HG03457 (cell line): ENCODE measurements around the gene DAB2IP.
"Not testable (repeated sequence)": the region's sequence is repeated elsewhere in the genome, so short reads cannot be mapped to it uniquely, and the experiment has no call there.

ENCODE experiments used
- ATAC-seq: cut with Tn5 transposase; IDR thresholded peaks from one replicate; pipeline ENCODE4 v1.9.1; 2021; ENCODE audit warnings: moderate number of reproducible peaks; ENCODE audit not compliant: unreplicated experiment

Gene DAB2IP

GRCh38 chr9:121741228-121741918 is 89.9 kb downstream of the DAB2IP start:
- no peak for ATAC-seq

DNA sequence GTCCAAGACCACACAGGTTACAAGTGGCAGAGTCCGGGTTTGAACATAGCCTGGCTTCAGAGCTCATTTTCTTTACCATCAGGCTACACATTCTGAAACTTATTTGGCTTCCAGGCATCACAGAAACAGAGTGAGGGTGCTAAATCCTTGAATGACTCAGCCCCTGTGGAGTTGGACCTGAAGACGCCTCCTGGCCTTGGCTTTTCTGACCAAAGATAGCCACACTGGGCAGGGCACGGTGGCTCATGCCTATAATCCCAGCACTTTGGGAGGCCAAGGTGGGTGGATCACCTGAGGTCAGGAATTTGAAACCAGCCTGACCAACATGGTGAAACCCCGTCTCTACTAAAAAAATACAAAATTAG is 90.5 kb downstream of the DAB2IP start:
- ATAC-seq, result not testable (repeated sequence)

DNA sequence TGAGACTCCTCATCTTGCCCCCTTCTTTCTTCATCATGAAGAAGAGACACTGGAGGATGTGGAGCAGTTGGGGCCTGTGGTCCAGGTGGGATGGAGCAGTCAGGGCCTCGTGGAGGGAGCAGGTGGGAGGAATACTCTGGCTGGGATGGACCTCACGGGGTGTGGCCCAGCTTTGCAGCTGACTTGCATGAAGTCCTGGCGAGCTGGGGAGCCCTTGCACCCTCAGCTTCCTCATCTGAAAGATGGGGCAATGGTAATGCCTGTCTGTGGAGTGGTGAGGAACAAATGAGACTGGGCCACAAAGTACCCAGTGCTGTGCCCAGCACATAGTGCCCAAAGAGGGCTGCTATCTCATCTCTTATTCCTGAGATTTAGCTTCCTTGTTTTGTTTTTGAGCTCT is 91.5 kb downstream of the DAB2IP start:
- ATAC-seq, result no peak

DNA sequence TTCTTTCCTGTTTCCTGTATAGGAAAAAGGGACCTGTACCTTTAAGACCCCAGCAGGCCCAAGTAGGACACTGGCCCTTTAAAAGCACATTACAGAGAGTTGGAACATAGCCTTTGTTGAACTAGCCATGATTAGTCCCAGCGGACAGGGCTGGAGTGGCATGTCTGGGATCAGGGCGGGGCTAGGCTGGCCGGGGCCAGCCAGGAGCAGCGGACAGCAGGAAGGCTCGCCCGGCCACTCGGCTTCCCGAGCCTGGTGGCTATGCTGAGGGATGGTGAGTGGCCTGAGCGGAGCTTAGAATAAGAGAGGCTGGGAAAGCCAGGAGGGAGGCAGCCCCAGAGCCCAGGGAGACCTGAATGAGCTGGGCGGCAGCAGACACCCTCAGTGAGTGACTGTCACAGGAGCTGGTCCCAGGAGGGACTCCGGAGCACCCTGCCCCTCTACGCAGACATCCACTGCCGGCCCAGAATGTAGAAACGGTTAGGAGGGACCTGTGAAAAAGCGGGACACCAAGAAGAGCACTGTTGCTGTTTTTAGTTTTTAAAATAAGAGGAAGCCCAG is 92.1 kb downstream of the DAB2IP start:
- ATAC-seq, result no peak

- no peak for ATAC-seq
These were observed 92.7 kb downstream of the DAB2IP start for GRCh38 chr9:121744002-121744686.

GRCh38 chr9:121744687-121745395 is 93.4 kb downstream of the DAB2IP start:
- ATAC-seq, result no peak

- ATAC-seq, result no peak
These were observed 93.9 kb downstream of the DAB2IP start for GRCh38 chr9:121745396-121745695.

GRCh38 chr9:121746411-121746810 is 95.0 kb downstream of the DAB2IP start:
- ATAC-seq, result no peak

DNA sequence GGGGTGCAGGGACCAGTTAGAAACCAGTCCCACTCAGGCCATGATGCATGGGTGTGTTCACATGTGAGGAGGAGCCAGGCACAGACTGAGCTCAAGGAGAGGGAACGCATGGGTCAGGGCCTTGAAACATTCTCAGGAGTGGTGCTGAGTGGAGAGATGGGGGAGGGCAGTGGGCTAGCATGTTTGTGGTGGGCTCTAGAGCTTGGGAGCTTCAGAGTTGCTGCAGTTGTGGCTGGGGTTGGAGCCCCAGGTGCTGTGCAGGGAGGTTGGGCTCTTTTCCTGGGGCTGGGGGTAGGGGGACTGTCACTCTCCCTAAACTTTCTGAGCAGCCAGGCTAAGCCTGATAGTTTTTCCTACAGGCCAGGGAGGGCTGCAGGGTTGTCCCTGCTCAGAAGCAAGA is 95.4 kb downstream of the DAB2IP start:
- ATAC-seq, result no peak

DNA sequence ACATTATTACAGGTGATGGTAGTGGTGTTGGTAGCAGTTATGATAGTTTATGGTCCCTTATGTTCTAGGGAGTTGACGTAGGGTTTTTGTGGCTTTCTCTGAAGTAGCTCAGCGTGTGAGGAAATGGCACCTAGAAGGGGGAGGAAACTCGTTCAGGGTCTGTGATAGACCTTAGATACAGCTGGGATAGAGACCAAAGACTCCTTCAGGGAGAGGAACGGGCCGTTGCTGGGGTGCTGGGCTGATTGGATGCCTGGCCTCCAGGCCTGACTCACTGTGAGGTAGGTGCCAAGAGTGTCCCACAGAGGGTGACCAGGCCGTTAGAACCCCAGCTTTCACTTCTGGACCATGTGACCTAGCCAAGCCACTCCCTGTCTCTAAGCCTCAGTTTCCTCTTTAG is 96.6 kb downstream of the DAB2IP start:
- no peak for ATAC-seq

DNA sequence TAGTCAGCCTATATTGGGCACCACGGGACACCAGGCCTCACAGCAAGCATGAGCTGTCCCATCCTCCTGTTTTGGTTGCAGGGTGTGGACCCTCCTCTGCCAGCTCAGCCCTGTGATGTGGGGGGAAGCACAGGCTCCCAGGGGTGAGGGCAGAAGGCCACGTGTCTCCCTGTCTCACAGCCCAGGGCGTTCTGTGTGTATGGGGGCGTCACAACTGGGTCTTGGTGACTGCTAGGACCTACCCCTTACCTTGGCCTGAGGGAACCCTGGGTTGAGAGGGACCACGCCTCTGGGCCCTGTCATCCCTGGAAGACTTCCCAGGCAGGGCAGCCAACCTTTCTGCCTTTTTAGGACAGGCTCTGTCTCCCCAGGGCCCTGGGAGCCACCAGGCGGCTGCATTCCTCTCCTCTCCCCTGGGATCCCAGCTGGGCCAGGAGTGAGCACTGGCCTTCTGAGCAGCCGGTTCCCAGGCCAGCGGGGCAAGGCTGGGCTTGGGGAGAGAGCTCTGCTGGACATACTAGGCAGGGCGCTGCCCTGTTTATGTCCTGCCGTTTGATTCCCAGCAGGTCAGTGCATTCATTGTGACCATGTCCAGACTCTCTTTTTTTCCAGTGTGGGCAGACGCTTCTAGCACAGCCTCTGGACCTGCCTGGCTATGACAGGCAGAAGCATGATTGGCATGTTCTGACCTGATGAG is 97.4 kb downstream of the DAB2IP start:
- ATAC-seq, result no peak

DNA sequence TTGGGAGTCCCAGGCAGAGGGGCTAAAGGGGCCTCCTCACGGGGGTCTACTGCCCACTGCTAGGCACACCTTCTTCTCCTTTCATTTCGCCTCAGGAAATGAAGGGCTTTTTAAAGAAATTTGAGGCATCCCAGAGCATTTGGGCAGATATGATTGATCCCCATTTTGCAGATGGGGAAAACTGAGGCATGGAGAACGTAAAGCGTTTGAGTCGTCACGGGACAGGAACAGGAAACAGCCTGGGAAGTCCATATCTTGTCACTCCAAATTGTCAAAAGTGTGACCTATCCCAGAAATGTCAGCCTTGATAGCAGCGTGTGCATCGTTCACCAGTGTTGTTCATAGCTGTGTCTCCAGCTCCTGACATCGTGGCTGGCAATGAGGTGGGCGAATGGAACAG is 98.2 kb downstream of the DAB2IP start:
- ATAC-seq, result no peak

DNA sequence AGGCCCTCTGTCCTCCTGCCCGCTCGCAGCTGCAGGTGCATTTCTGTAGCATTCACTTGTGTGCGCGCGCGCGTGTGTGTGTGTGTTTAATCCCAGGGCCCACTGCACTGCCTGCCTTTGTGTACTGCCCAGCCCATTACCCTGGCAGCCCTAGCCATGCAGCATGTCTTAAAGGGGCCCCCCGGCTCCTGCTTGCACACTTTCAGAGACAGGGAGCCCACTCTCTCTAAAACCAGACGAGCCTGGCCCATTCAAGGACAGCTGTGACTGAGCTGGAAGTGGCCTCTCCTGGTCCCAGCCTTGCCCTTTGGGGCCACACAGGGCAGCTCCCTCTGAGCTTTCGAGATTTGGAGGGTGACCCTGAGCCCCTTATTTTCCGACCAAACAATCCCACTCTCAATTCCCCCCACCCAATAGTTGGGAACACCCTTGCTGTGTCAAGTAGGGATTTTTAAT is 98.9 kb downstream of the DAB2IP start:
- no peak for ATAC-seq

DNA sequence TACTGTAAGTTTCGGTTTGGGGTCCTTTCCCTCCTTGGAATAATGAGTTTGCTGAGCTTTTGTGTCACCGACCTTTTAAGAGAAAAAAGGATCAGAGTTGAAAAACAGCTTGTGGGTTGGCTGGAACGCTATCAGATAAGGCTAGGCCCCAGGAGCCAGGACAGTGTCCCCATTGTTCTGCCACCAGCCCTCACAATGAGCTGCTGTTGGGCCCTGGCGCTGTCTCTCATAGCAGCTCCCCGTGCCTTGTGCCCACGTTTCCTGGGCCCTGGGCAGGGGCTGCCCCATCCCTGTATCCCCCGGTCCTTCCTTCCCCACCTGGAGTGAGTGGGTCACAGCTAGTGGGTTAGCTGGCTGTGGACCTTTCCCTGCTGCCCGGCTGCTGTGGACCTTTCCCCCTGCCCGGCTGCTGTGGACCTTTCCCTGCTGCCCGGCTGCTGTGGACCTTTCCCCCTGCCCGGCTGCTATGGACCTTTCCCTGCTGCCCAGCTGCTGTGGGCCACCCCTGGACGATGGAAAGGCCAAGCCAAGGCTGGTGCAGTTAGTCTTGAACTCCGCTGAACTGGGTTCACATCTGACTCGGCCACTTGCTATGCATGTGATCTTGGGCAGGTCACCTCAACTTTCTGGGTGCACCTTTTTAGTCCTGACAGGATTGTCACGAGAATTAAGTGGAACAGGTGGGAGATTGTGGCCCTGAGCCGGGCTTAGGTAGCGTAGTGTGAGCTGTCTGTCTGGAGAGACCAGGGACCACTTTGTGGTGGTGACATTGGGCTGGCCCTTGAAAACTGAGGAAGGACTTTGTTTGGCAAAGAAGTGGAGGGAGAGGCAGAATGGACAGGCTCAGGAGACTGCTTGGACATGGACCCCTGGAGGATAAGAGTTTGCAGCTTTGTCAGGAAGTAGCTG is 99.5 kb downstream of the DAB2IP start:
- ATAC-seq, result no peak

GRCh38 chr9:121751686-121752445 is 100.4 kb downstream of the DAB2IP start:
- ATAC-seq, result no peak

DNA sequence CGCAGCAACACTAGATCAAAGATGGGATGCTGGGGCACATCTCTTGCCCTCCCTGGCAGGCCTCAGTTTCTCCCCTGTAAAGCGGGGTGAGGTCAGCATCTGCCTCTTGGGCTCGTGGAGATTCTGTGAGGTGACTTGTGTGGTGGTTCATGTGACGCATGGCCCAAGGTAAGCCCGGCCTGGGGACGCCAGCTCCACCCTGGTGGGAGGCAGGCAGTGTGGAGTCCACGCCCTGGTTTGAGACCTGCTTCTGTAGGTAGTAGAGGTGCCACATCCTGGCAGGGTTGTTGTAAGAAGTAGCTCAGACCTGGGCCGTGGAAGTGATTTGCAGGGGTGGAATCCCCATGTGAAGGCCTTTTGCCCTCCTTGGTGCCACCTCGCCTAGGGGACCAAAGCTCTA is 101.5 kb downstream of the DAB2IP start:
- no peak for ATAC-seq

- ATAC-seq, result no peak
These were observed 102.6 kb downstream of the DAB2IP start for GRCh38 chr9:121753802-121754654.

DNA sequence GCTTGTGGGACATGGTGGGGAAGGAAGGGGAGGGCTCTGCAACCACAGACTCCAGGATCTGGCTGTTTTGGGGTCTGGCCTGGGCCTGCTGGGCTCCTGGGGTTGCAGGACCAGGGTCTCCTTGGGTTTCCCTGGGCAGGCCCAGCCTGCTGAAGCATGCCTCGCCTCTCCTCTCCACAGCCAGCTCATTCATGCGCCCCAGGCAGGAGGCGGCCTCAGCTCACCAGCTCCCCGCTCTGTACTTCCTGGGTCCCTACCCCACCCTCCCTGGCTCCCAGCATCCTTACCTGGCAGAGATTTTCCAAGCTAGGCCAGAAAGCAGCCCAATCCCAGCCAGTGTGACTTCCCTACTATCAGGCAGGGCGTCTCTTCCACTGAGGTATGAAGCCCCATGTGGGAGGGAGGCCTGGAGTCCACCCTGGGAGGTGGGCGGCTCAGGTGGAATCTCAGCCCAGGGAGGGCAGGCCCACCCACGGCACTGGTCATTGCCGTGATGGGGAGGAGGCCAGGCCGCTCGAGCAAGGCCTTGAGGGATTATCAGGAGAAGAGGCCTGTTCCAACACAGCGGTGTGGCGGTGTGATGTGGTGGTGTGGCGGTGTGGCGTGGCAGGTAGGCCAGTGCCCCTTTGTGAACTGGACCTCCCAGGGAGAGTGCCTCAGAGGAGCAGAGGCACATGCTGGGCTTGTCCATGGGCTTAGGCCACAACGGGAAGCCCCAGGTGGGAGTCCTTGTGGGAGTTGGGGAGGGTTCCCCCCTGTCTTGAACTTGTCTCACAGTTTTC is 103.4 kb downstream of the DAB2IP start:
- no peak for ATAC-seq
